HG03558 (cell line): ENCODE results near the gene SLC35B4.

Source experiments
- ATAC-seq: cut with Tn5 transposase; IDR thresholded peaks from one replicate; pipeline ENCODE4 v1.9.1; 2021; ENCODE audit warnings: moderate number of reproducible peaks; ENCODE audit not compliant: unreplicated experiment; ENCODE audit errors: extremely low read depth

The SLC35B4 gene

GRCh38 chr7:134333943-134334342, 17.2 kb upstream of the SLC35B4 start:
- ATAC-seq = no peak

GRCh38 chr7:134332892-134333291, 16.2 kb upstream of the SLC35B4 start:
- ATAC-seq = no peak

- ATAC-seq = no peak
Measured at GRCh38 chr7:134331393-134331792, 14.7 kb upstream of the SLC35B4 start.

- no peak for ATAC-seq
Measured at GRCh38 chr7:134330974-134331373, 14.2 kb upstream of the SLC35B4 start.

GRCh38 chr7:134329614-134330346, 13.1 kb upstream of the SLC35B4 start:
- ATAC-seq = no peak

- no peak for ATAC-seq
Measured at GRCh38 chr7:134328900-134329299, 12.2 kb upstream of the SLC35B4 start.

- ATAC-seq = no peak
Measured at GRCh38 chr7:134327896-134328295, 11.2 kb upstream of the SLC35B4 start.

GRCh38 chr7:134324107-134324506, 7.4 kb upstream of the SLC35B4 start:
- ATAC-seq = no peak

GRCh38 chr7:134320201-134320600, 3.5 kb upstream of the SLC35B4 start:
- ATAC-seq = no peak

GRCh38 chr7:134318443-134318842, 1.7 kb upstream of the SLC35B4 start:
- ATAC-seq = no peak

- no peak for ATAC-seq
Measured at GRCh38 chr7:134317434-134317833, 704 bp upstream of the SLC35B4 start.

GRCh38 chr7:134315679-134316538, 821 bp downstream of the SLC35B4 start:
- ATAC-seq = no peak

- no peak for ATAC-seq
Measured at GRCh38 chr7:134313543-134313942, 3.2 kb downstream of the SLC35B4 start.

GRCh38 chr7:134312717-134313116, 4.0 kb downstream of the SLC35B4 start:
- ATAC-seq = no peak

- ATAC-seq = no peak
Measured at GRCh38 chr7:134311807-134312206, 4.9 kb downstream of the SLC35B4 start.

- no peak for ATAC-seq
Measured at GRCh38 chr7:134308548-134308947, 8.2 kb downstream of the SLC35B4 start.

GRCh38 chr7:134307320-134307719, 9.4 kb downstream of the SLC35B4 start:
- no peak for ATAC-seq

- ATAC-seq = no peak
Measured at GRCh38 chr7:134302120-134302519, 14.6 kb downstream of the SLC35B4 start.

GRCh38 chr7:134301592-134301991, 15.1 kb downstream of the SLC35B4 start:
- no peak for ATAC-seq

- ATAC-seq = no peak
Measured at GRCh38 chr7:134300988-134301387, 15.7 kb downstream of the SLC35B4 start.

- no peak for ATAC-seq
Measured at GRCh38 chr7:134298902-134299683, 17.6 kb downstream of the SLC35B4 start.
